SK-N-MC (cell line): Measurements from ENCODE around the gene BCL10.
A peak's percentile ranks its signal among the peaks of the same experiment; 100 is the strongest.

Experiments used
- DNase-seq: peaks from one replicate; pipeline ENCODE4 v3.0.0-alpha.2; 2011; ENCODE audit warnings: low read depth, low spot score
- H3K27ac ChIP-seq: fragments of 200-600 bp; sonication (generic); 2 replicates; pipeline ENCODE4 v1.5.1; 2016; ENCODE audit warnings: mixed run types
- H3K36me3 ChIP-seq: fragments of 200-600 bp; sonication (generic); 2 replicates; pipeline ENCODE4 v1.6.1; 2017; ENCODE audit warnings: antibody characterized with exemption, low read length, mixed read lengths; ENCODE audit not compliant: insufficient read depth
- H3K4me3 ChIP-seq: fragments of 200-600 bp; sonication (generic); 2 replicates; pipeline ENCODE4 v1.5.1; 2016
- H3K9ac ChIP-seq: fragments of 200-600 bp; sonication (generic); 2 replicates; pipeline ENCODE4 v1.8.0; 2017; ENCODE audit warnings: mixed run types, mixed read lengths; ENCODE audit not compliant: insufficient read length
- H3K9me3 ChIP-seq: fragments of 200-600 bp; sonication (generic); 2 replicates; pipeline ENCODE4 v1.6.1; 2017; ENCODE audit warnings: low read depth, mild to moderate bottlenecking, antibody characterized with exemption, low read length, moderate library complexity, mixed read lengths
- EZH2 ChIP-seq: fragments of 200-600 bp; sonication (generic); IDR thresholded peaks from one replicate; pipeline ENCODE4 v1.6.1; 2017; ENCODE audit warnings: antibody characterized with exemption
- FOXP2 ChIP-seq: optimal IDR thresholded peaks from 2 replicates; pipeline ENCODE3; 2011; ENCODE audit warnings: mild to moderate bottlenecking, moderate library complexity; ENCODE audit not compliant: insufficient read depth; ENCODE audit errors: extremely low read length, control extremely low read depth
- POLR2AphosphoS5 ChIP-seq: IDR thresholded peaks from 2 replicates; pipeline ENCODE4 v1.6.1; 2012; ENCODE audit warnings: mild to moderate bottlenecking, low read depth, low read length, borderline replicate concordance

Gene BCL10

DNA sequence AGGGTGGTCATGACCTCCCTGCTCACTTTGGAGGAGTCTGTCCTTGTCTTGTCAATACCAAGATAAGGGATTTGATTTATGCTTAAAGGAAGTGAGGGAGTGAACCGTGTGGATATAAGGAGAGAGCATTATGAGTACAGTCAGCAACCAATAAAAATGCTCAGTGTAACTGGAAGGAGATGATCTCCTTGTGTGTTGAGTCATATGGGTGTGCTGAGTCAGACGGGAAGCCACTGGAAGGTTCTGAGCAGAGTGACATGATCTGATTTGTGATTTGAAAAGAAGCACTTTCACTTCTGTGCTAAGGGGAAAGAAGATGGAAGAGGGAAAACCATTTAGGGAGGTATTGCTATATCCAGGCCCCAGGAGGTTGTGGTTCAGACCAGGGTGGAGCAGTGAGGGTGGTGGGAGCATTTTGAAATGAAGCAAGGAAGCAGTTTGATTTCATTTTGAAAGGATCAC lies 2.5 kb upstream of the BCL10 start:
- no peak for DNase-seq
- TF ChIP-seq FOXP2 (no peak), POLR2AphosphoS5 (no peak), EZH2 (no peak)
- Histone ChIP-seq H3K27ac (no peak overlapping the region), H3K4me3 (no peak overlapping the region), H3K9me3 (no peaks in the 10 kb centered on the region), H3K36me3 (no peaks in the 10 kb centered on the region), H3K9ac (no peak overlapping the region)

- TF ChIP-seq FOXP2 (no peak), EZH2 (no peak), POLR2AphosphoS5 (no peak)
- Histone ChIP-seq H3K9me3 (no peaks in the 10 kb centered on the region), H3K4me3 (no peak overlapping the region), H3K36me3 (no peaks in the 10 kb centered on the region), H3K9ac (no peak overlapping the region), H3K27ac (no peak overlapping the region)
- no peak for DNase-seq
Measured at GRCh38 chr1:85277802-85278201, 1.4 kb upstream of the BCL10 start.

DNA sequence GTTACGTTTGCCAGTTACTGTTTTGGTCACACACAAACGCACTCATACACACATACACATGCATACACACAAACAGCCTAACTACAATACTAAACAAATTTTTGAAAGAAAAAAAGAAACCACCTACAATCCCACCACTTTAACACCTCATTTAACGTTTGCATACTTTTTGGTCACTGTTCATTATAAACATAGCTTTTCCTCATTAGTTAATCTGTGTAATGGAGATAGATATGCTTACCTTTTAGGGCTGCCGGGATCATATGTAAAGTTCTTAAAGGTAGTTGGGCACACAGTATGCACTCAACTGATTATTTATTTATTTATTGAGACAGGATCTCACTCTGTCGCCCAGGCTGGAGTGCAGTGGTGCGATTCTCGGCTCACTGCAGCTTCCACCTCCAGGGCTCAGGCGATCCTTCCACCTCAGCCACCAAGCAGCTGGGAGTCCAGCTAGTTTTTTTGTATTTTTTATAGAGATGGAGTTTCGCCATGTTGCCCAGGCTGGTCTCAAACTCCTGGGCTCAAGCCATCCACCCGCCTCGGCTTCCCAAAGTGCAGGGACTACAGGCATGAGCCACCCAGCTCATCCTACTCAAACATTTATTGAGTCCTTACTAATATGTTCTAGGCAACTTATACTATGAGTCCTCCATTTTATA lies 677 bp upstream of the BCL10 start:
- TF ChIP-seq FOXP2 (no peak), EZH2 (no peak), POLR2AphosphoS5 (no peak)
- H3K9ac ChIP-seq = peak overlapping the region; percentile 83
- H3K27ac ChIP-seq = peak overlapping the region; percentile 83
- no peak for DNase-seq
- no peaks in the 10 kb centered on the region for H3K36me3 ChIP-seq
- H3K9me3 ChIP-seq = no peaks in the 10 kb centered on the region
- H3K4me3 ChIP-seq = peak overlapping the region; percentile 95

GRCh38 chr1:85275701-85276214 lies 674 bp downstream of the BCL10 start:
- peak overlapping the region; percentile 89 for H3K9ac ChIP-seq
- no peaks in the 10 kb centered on the region for H3K9me3 ChIP-seq
- peaks cover 7% of the 10 kb centered on the region; the same call in 1 of the 2 replicates for H3K36me3 ChIP-seq
- TF ChIP-seq FOXP2 = no peak
- no peak for TF ChIP-seq POLR2AphosphoS5
- peak overlapping the region; percentile 95 for H3K4me3 ChIP-seq
- DNase-seq = no peak
- H3K27ac ChIP-seq = no peak overlapping the region

DNA sequence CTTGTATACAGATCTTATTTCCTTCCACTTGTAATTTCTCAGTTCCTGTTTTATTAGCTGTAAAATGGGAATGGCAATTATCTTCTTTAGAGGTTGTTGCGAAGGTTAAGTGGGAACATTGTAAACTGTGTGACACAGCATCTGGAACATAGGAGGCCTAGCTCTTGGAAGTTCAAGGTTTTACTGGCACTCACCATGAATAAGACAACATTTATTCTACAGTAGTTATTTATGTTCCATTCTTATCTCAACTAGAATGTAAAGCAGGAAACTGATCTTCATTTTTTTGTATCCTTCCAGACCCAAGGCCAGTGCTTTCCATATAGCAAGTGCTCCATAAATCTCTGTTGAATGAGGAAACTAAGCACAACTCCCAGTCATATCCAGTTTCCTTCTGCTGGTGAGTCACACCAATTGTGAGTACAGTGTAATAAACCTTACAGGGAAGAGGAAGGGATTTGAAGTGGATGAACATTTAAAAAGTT lies 1.4 kb downstream of the BCL10 start:
- TF ChIP-seq POLR2AphosphoS5 (no peak), FOXP2 (no peak), EZH2 (no peak)
- no peaks in the 10 kb centered on the region for H3K9me3 ChIP-seq
- H3K4me3 ChIP-seq = peak overlapping the region; percentile 95
- no peak for DNase-seq
- peaks cover 14% of the 10 kb centered on the region for H3K36me3 ChIP-seq
- peak overlapping the region; percentile 89 for H3K9ac ChIP-seq
- H3K27ac ChIP-seq = no peak overlapping the region

DNA sequence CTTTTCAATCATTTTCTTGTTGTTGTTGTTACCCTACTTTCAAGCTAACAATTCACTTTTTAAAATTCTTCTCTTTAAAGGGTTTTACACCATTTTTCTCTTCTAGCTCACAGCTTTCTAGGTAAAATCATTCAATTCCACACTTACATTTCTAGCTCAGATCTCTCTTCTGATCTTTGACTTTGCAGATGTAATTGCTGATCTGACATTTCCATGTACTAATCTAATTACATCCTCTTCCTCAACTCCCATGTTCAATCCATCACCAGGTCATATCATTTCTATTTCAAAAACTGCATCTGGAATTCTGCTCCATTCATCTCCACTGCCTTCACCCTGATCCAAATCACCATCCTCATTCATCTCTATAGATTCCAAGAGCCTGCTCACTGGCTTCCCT lies 3.0 kb downstream of the BCL10 start:
- no peak overlapping the region for H3K4me3 ChIP-seq
- no peak overlapping the region for H3K27ac ChIP-seq

GRCh38 chr1:85268801-85269585 lies 7.4 kb downstream of the BCL10 start:
- Histone ChIP-seq H3K27ac (no peak overlapping the region), H3K9ac (no peak overlapping the region), H3K9me3 (no peaks in the 10 kb centered on the region), H3K4me3 (no peak overlapping the region), H3K36me3 (peaks cover 55% of the 10 kb centered on the region)
- DNase-seq = no peak
- TF ChIP-seq POLR2AphosphoS5 = no peak
- TF ChIP-seq FOXP2 = no peak
- TF ChIP-seq EZH2 = no peak

More for the DNA sequence above, 3.0 kb downstream of the BCL10 start:
- DNase-seq = no peak
- no peak for TF ChIP-seq FOXP2
- TF ChIP-seq POLR2AphosphoS5 = no peak
- TF ChIP-seq EZH2 = no peak
- Histone ChIP-seq H3K36me3 (peaks cover 27% of the 10 kb centered on the region), H3K9me3 (no peaks in the 10 kb centered on the region), H3K9ac (no peak overlapping the region)

DNA sequence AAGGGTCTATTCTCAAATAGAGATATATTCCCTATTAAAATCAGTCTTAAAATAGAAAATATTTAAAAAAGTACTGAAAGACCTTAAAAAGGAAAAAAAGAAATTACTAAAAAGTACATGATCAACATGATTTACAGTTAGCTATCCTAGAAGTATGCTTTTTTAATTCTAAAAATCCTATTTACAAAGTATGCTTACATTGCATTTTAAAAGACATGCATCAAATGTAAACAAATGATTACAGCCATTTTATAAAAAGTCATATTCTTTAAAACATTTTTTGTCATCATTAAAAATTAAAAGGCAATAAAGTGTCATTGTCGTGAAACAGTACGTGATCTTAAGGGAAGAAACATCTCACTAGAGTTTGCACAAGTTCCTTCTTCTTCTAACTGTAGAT lies 9.1 kb downstream of the BCL10 start:
- Histone ChIP-seq H3K36me3 (peaks cover 67% of the 10 kb centered on the region), H3K4me3 (no peak overlapping the region), H3K27ac (no peak overlapping the region), H3K9me3 (no peaks in the 10 kb centered on the region), H3K9ac (no peak overlapping the region)
- TF ChIP-seq FOXP2 (no peak), EZH2 (no peak), POLR2AphosphoS5 (no peak)
- DNase-seq = no peak
